ENCODE measurements around the gene BSG.

GRCh38 chr19:593055-593454, 20.7 kb downstream of the BSG start:
- TF ChIP-seq CTCF (IDR thresholded peaks at IDR 0.05) (no peak), POLR2A (IDR thresholded peaks at IDR 0.05) (no peak)
